CD4-positive, alpha-beta T cell treated with Interleukin-12 subunit alpha and Interleukin-12 subunit beta, for 1 hour (primary cell): ENCODE results near the gene FAM177A1.
"Not testable (repeated sequence)": the region's sequence is repeated elsewhere in the genome, so short reads cannot be mapped to it uniquely, and the experiment has no call there.

Source experiments
- DNase-seq: peaks from one replicate; pipeline ENCODE4 v3.0.0-alpha.2; 2020

The FAM177A1 gene

GRCh38 chr14:35065731-35066130 is 19.7 kb downstream of the FAM177A1 start:
- not testable (repeated sequence) for DNase-seq

GRCh38 chr14:35068238-35069012 is 22.4 kb downstream of the FAM177A1 start:
- DNase-seq: no peak

GRCh38 chr14:35072226-35072625 is 26.2 kb downstream of the FAM177A1 start:
- no peak for DNase-seq

- DNase-seq: no peak
Observed at GRCh38 chr14:35073486-35073885, 27.4 kb downstream of the FAM177A1 start.

GRCh38 chr14:35078082-35078481 is 32.0 kb downstream of the FAM177A1 start:
- DNase-seq: no peak

GRCh38 chr14:35079742-35080141 is 33.7 kb downstream of the FAM177A1 start:
- DNase-seq: no peak

GRCh38 chr14:35083530-35084150 is 37.6 kb downstream of the FAM177A1 start:
- DNase-seq: no peak

- no peak for DNase-seq
Observed at GRCh38 chr14:35085441-35085840, 39.4 kb downstream of the FAM177A1 start.

GRCh38 chr14:35088514-35088913 is 42.4 kb downstream of the FAM177A1 start:
- no peak for DNase-seq

GRCh38 chr14:35094645-35095044 is 48.6 kb downstream of the FAM177A1 start:
- not testable (repeated sequence) for DNase-seq

- no peak for DNase-seq
Observed at GRCh38 chr14:35107866-35108265, 61.8 kb downstream of the FAM177A1 start.

GRCh38 chr14:35112641-35113040 is 66.6 kb downstream of the FAM177A1 start:
- DNase-seq: no peak

- no peak for DNase-seq
Observed at GRCh38 chr14:35113308-35113950, 67.4 kb downstream of the FAM177A1 start.

GRCh38 chr14:35114036-35114435 is 68.0 kb downstream of the FAM177A1 start:
- no peak for DNase-seq

GRCh38 chr14:35116242-35116641 is 70.2 kb downstream of the FAM177A1 start:
- no peak for DNase-seq

- DNase-seq: no peak
Observed at GRCh38 chr14:35117112-35117511, 71.0 kb downstream of the FAM177A1 start.

- peak; percentile 12 for DNase-seq
Observed at GRCh38 chr14:35121026-35121886, 75.2 kb downstream of the FAM177A1 start.

- DNase-seq: peak; percentile 93
Observed at GRCh38 chr14:35121887-35122695, 76.0 kb downstream of the FAM177A1 start, which contains the start of the genes PPP2R3C and PRORP. Gene PPP2R3C (minus strand): TSS chr14:35121990. CDS start chr14:35121959, 31 bp downstream. Gene PRORP (plus strand): TSS chr14:35122552. CDS start chr14:35123246, 694 bp downstream.

GRCh38 chr14:35122696-35123387 is 76.8 kb downstream of the FAM177A1 start:
- no peak for DNase-seq

GRCh38 chr14:35123388-35123703 is 77.3 kb downstream of the FAM177A1 start:
- no peak for DNase-seq

GRCh38 chr14:35124127-35124526 is 78.1 kb downstream of the FAM177A1 start:
- DNase-seq: no peak
